PC-9 (cell line): ENCODE results near the gene VSIG10. TPM values are rescaled to one million over a fixed set of nuclear protein-coding genes. Genes with fewer than 3 reads are reported as not detected.
"Not testable (repeated sequence)": the region's sequence is repeated elsewhere in the genome, so short reads cannot be mapped to it uniquely, and the experiment has no call there.

Experiments used
- BruUV-seq: library from RNA; stranded (reverse); fragments of 400-500 nt; replicated peaks from 2 replicates; lab custom pipeline; 2021; lab: Mats Ljungman, UMichigan
- CTCF ChIA-PET: fragments of 300-600 bp; sonication (Branson Sonifier 250); formaldehyde crosslinking; loops from one replicate; lab custom pipeline; 2022; ENCODE audit warnings: antibody characterized with exemption; lab: Charles Lee
- POLR2A ChIA-PET: fragments of 300-600 bp; sonication (Branson Sonifier 250); formaldehyde crosslinking; loops from one replicate; lab custom pipeline; 2022; ENCODE audit warnings: antibody characterized with exemption; ENCODE audit not compliant: unreplicated experiment; lab: Charles Lee
- DNase-seq, 2 experiments: peaks; one replicate each; pipeline versions ENCODE4 v3.0.0 to v3.0.0-alpha.2; 2015 to 2022; ENCODE audit warnings: mixed read lengths in 1 of 2
- H2AFZ ChIP-seq: fragments of 200-600 bp; sonication (generic); 2 replicates; pipeline ENCODE4 v1.8.1; 2017; ENCODE audit warnings: antibody characterized with exemption
- H3F3A ChIP-seq: fragments of 200-600 bp; sonication (generic); 2 replicates; pipeline ENCODE4 v1.8.1; 2017; ENCODE audit warnings: antibody characterized with exemption, mild to moderate bottlenecking, low read depth; ENCODE audit not compliant: insufficient read depth
- H3K27ac ChIP-seq: fragments of 200-600 bp; sonication (generic); 2 replicates; pipeline ENCODE4 v1.6.1; 2016; ENCODE audit warnings: mixed run types
- H3K27me3 ChIP-seq: fragments of 200-600 bp; sonication (generic); 2 replicates; pipeline ENCODE4 v1.6.1; 2016; ENCODE audit warnings: low read depth, mixed run types; ENCODE audit not compliant: insufficient read depth
- H3K36me3 ChIP-seq: fragments of 200-600 bp; sonication (generic); 2 replicates; pipeline ENCODE4 v1.6.1; 2016; ENCODE audit warnings: low read depth, mixed run types
- H3K4me1 ChIP-seq: fragments of 200-600 bp; sonication (generic); replicated peaks from 2 replicates; pipeline ENCODE4 v1.6.1; 2016; ENCODE audit warnings: mixed run types; ENCODE audit not compliant: insufficient read depth
- H3K4me2 ChIP-seq: fragments of 200-600 bp; sonication (generic); 2 replicates; pipeline ENCODE4 v1.6.1; 2017; ENCODE audit warnings: mixed run types
- H3K4me3 ChIP-seq: fragments of 200-600 bp; sonication (generic); 2 replicates; pipeline ENCODE4 v1.6.1; 2016; ENCODE audit warnings: mixed run types
- H3K79me2 ChIP-seq: fragments of 200-600 bp; sonication (generic); 2 replicates; pipeline ENCODE4 v1.6.1; 2017; ENCODE audit warnings: low read depth, mixed run types
- H3K9me2 ChIP-seq: fragments of 200-600 bp; sonication (generic); 2 replicates; pipeline ENCODE4 v1.8.1; 2017; ENCODE audit warnings: mild to moderate bottlenecking; ENCODE audit not compliant: insufficient read depth
- H3K9me3 ChIP-seq: fragments of 200-600 bp; sonication (generic); 2 replicates; pipeline ENCODE4 v1.8.1; 2016; ENCODE audit warnings: low read depth; ENCODE audit not compliant: insufficient read depth
- H4K20me1 ChIP-seq: fragments of 200-600 bp; sonication (generic); 2 replicates; pipeline ENCODE4 v1.8.1; 2017; ENCODE audit not compliant: insufficient read depth
- CTCF ChIP-seq: fragments of 200-600 bp; sonication (generic); conservative IDR thresholded peaks from 2 replicates; pipeline ENCODE4 v1.6.1; 2017; ENCODE audit warnings: mixed run types, antibody characterized with exemption, mild to moderate bottlenecking, moderate library complexity
- EZH2 ChIP-seq: fragments of 200-600 bp; sonication (generic); IDR thresholded peaks from 2 replicates; pipeline ENCODE4 v1.8.0; 2017; ENCODE audit warnings: antibody characterized with exemption, low read depth
- intact Hi-C: fragments of 100-400 bp; cut with micrococcal nuclease; formaldehyde crosslinking; loops from one replicate; pipeline ENCODE4 v1.10.0; 2022; ENCODE audit not compliant: unreplicated experiment
- total RNA-seq: library from RNA; stranded (reverse); gene quantifications from 2 replicates; pipeline ENCODE4 v1.2.3, GENCODE V29; 2021

The VSIG10 gene
- total RNA-seq, 1 experiment from 2014 or later, result 45.7 TPM

GRCh38 chr12:118082161-118082560 lies 21.6 kb downstream of the VSIG10 start:
- no TSS peak for BruUV-seq
- Histone ChIP-seq H3K36me3 (no peaks in the 10 kb centered on the region), H3K4me3 (no peak overlapping the region), H3F3A (no peaks in the 10 kb centered on the region), H3K9me3 (no peaks in the 10 kb centered on the region), H2AFZ (no peak overlapping the region), H3K27ac (no peak overlapping the region), H4K20me1 (no peaks in the 10 kb centered on the region), H3K4me1 (no peaks in the 10 kb centered on the region), H3K4me2 (no peak overlapping the region), H3K9me2 (no peaks in the 10 kb centered on the region), H3K79me2 (no peaks in the 10 kb centered on the region), H3K27me3 (no peaks in the 10 kb centered on the region)
- DNase-seq, result no peak
- ChIA-PET POLR2A (no interaction called here), CTCF (no interaction called here)
- TF ChIP-seq EZH2 (no peak), CTCF (no peak)
- intact Hi-C loops, result no loop called here

- H3K27ac ChIP-seq, DNase-seq, H3K4me2 ChIP-seq, POLR2A ChIA-PET, BruUV-seq, H2AFZ ChIP-seq, H3K79me2 ChIP-seq, H3F3A ChIP-seq, intact Hi-C loops, CTCF ChIA-PET, H3K4me1 ChIP-seq, H4K20me1 ChIP-seq, H3K9me2 ChIP-seq, H3K9me3 ChIP-seq, H3K36me3 ChIP-seq, H3K4me3 ChIP-seq, H3K27me3 ChIP-seq: not testable (repeated sequence)
Measured at GRCh38 chr12:118081521-118081920, 22.3 kb downstream of the VSIG10 start.

GRCh38 chr12:118073768-118074167 lies 30.0 kb downstream of the VSIG10 start:
- intact Hi-C loops, result no loop called here
- no TSS peak for BruUV-seq

More at GRCh38 chr12:118073768-118074167, 30.0 kb downstream of the VSIG10 start:
- Histone ChIP-seq H2AFZ (no peak overlapping the region), H3K9me3 (no peaks in the 10 kb centered on the region), H3K4me2 (no peak overlapping the region), H3K27ac (no peak overlapping the region), H3K9me2 (no peaks in the 10 kb centered on the region), H3K27me3 (no peaks in the 10 kb centered on the region), H3K79me2 (no peaks in the 10 kb centered on the region), H3F3A (no peaks in the 10 kb centered on the region), H3K36me3 (no peaks in the 10 kb centered on the region), H4K20me1 (no peaks in the 10 kb centered on the region), H3K4me1 (no peaks in the 10 kb centered on the region), H3K4me3 (no peak overlapping the region)
- TF ChIP-seq CTCF, result no peak
- TF ChIP-seq EZH2, result no peak
- CTCF ChIA-PET, result no interaction called here
- DNase-seq, result no peak
- POLR2A ChIA-PET, result no interaction called here
